OCI-M2 (cell line): ENCODE results near the gene BLMH.

Experiments used
- DNase-seq: peaks from one replicate; lab custom pipeline; 2025; ENCODE audit not compliant: unreplicated experiment; lab: John Stamatoyannopoulos, UW

Gene BLMH

GRCh38 chr17:30251931-30252330 lies 39.8 kb downstream of the BLMH start:
- no peak for DNase-seq

GRCh38 chr17:30249460-30249859 lies 42.3 kb downstream of the BLMH start:
- no peak for DNase-seq

DNA sequence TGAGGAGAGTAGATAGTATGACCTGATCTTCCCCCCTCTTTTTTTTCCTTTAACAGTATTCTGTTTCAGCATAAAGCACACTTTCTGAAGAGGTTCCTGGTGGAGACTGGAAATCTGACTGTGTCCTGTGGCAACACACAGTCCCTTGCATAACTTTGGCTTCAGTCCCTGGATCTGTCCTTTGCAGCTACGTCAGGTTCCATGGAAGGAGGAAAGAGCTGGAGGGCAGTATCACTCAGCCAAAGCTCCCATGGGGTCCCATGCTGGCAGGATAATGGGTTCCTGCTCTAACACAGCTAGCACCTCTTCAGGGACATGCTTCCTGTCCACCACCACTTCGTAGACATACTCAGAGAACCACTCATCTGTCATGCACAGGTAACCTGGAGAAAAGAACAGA lies 43.0 kb downstream of the BLMH start:
- no peak for DNase-seq

GRCh38 chr17:30246460-30246859 lies 45.3 kb downstream of the BLMH start:
- DNase-seq = no peak

DNA sequence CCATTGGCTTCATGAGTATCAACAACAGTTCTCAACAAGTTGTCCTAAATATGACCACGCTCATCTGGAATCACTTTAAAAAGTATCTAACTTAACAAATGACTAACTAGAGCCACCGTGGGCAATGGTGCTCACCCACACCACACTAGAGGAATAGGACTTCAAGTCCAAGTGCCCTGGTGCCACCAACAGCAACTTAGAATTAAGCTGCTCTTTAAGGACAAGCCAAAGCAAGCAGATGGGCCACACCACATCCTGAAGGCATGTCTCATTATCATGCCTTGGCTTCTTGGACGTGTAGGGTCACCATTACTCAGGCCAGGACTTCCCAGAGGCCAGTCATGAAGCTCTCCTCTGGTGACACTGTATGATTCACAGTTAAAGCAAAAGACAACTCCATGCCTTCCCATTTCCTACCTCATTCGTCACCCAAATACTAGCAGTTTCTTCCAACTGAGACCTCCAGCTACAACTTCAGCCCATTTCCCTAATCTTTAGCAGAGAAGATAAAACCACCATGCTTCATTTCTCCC lies 46.8 kb downstream of the BLMH start:
- no peak for DNase-seq

- DNase-seq = no peak
Observed at GRCh38 chr17:30243568-30243967, 48.2 kb downstream of the BLMH start.

DNA sequence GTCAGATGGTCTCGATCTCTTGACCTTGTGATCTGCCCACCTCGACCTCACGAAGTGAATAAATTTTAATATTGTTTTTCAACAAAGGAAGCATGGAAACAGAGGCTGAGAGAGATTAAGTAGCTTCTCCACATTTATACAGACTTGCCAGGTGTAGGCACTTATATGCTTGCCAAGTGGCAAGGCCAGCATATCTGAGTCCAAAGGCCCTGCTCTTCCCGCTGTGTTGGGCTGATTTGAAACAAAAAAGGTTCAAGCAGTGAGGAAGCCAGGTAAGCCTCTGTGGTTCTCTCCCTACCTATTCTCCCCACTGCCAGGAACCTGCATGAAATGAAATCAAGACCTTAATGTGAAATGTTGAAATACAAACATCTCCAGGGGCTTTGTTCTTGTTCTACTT lies 48.7 kb downstream of the BLMH start:
- DNase-seq = no peak

GRCh38 chr17:30241051-30241450 lies 50.7 kb downstream of the BLMH start:
- DNase-seq = no peak

DNA sequence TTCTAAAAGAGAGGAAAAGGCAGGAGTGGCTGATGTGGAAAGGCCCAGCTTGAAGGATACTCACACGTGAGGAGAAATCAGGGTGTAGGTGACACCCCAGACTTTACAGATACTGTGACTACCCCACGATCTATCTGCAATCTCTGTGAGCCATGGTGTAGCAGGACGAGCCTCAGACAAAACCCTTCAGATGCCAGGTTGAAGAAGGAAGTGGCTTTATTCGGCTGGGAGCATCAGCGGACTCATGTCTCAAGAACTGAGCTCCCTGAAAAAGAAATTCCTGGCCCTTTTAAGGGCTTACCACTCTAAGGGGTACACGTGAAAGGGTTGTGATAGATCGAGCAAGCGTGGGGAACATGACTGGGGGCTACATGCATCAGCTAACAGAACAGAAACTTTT lies 51.6 kb downstream of the BLMH start:
- no peak for DNase-seq

DNA sequence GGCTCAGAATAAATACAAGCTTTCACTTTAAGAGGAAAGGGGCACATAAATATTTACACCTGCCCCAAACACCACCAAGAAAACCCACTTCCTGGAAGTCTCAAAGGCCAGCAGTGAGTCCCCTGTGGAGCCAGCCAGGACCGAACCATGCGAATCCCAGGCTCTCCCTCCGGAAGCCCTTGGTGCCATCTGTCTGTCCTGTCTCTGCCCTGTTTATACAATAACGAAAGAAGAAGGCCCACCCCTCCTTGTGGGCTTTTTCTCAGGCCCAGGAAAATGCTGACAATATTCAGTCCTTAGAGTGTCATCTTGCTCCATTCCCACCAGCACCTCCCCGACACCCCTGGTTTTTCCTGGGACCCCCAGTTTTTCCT lies 52.7 kb downstream of the BLMH start:
- DNase-seq = no peak

DNA sequence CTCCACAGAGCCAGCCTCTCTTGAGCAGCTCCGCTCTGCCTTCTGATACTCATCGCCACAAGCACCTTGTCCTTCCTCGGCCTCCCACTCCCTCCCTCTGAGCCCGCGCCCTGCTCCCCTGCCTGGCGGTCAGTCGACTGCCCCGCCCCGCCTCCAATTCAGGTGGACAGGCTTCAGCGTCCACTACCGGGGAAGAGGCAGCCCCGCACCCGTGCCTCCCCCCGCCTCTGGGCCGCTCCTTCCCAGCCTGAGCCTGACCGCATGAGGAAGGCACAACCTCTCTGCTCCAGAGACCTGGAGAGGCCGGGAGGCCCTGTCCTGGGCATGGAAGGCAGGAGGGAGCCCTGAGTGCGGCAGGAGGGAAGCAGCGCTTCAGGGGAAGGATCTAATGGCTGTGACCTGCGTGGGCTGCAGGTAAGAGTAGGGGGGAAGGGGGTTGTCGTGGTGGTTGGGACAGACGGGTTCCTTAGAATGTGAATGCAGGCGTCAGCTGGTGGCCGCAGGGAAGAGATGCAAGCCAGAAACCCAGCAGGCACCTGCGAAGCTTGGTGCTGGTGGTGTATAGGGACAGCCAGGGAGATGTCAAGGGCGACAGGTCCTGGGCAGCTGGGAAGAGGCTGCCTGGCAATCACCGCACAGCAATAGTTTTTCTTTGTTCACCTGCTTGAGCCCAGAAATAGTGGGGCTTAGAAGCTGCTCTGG lies 53.2 kb downstream of the BLMH start:
- DNase-seq = no peak

DNA sequence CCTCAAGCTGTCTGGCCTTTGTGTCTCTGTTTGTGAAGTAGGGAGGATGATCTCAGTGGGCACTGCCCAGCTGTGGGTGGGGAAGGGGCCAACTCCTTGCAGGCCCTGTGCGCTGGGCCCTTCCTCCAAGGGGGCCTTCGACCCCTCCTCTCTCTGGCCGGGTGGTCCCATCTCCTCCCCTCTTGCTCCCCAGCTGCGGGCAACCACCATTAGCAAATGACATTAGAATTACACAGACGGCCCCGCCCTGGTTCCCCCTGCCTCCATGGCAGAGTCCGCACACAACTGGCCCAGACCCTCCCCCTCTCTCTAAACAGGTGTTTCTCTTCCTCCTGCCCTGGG lies 53.8 kb downstream of the BLMH start:
- DNase-seq = no peak

GRCh38 chr17:30237296-30238002 lies 54.3 kb downstream of the BLMH start:
- no peak for DNase-seq

- DNase-seq = no peak
Observed at GRCh38 chr17:30236766-30237165, 55.0 kb downstream of the BLMH start.

DNA sequence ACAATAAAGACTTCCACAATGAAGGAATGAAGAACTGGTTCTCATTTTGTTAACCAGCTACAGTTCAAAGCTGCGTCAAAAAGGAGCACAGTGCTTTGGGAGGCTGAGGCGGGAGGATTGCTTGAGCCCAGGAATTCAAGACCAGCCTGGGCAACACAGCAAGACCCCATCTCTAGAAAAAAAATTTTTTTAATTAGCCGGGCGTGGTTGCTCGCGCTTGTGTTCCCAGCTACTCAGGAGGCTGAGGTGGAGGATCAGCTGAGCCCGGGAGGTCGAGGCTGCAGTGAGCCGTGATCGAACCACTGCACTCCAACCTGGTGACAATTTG lies 55.5 kb downstream of the BLMH start:
- no peak for DNase-seq

DNA sequence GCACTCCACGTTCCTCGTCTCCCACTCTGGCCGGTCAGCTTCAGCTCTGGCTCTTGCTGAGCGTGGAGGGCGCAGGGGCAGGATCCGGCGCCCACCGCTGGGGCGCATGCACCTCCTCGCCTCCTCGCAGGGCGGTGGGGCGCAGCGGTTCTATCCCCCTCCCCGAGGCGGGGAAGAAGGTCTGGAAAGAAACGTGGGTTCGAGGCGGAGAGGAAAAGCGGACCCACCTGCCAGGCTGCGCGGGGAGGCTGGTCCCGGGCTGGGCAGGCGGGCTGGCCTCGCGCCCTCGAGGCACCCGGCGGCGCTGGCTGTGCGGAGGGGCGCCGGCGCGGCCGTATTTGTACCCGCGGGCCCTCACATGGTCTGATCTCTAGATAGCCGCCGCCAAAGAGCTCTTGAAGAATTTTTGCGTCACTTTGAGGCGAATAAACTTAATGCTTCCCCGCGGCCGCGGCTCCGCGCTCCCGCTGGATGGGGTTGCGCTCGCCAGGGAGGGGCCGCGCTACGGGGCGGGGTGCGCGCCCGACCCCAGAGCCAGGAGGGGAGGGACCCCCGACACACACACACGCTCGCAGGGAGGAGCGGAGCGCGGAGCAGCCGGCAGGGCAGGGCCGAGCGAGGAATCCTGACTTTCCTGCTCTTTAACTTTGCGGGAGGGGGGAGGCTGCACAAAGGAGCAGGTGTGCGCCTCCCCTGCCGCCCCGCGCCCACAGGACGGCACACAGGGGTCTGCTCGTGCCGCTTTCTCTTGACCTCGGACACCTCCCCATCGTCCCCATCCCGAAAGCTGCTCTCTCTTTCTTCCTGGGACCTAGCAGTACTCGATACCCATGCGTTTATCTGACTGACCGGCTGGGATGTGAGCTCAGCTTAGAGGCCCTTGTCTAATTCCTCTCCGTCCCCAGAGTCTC lies 56.1 kb downstream of the BLMH start, which contains the start of gene SLC6A4:
SLC6A4 (minus strand) TSS at position 312 of the 911 bp plus-strand sequence. CDS start 13,739 bp downstream, outside the sequence.
- DNase-seq = no peak

DNA sequence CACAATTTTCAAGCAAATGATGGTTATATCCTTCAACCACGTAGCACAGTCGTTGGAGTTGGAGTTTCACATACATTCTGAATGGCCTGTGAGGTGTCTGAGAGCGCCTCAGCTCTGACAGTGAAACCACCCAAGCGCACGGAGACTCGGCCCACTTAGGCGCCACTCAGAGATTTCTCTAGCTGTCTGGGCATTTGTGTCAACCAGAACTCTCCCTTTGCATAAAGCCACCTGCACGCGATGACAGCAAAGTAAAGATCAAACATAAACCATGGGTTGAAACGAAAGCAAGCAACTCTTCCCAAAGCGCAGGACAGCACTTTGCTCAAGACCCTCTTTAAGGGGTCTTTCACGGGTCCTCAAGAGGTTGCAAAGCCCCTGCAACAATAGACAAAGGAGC lies 56.8 kb downstream of the BLMH start:
- DNase-seq = no peak

DNA sequence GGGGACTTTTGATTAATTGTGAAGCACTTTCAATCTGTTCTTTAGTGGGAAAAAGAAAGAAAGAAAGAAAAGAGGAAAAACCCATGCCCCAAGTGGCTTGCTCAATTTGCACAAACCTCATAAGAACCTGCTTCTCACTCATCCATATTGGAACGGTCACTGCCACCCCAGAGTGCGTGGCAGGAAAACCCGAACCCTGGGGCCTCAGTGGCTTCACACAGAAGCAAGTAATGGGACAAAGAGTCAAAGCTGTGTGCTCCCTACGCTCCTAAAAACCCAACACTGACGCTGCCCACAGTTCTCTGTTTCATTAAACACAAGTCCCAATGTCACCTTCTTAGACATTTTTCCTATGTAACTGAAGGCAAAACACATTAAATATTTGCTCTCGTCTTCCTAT lies 57.4 kb downstream of the BLMH start:
- DNase-seq = no peak

GRCh38 chr17:30232824-30233427 lies 58.8 kb downstream of the BLMH start:
- DNase-seq = no peak

DNA sequence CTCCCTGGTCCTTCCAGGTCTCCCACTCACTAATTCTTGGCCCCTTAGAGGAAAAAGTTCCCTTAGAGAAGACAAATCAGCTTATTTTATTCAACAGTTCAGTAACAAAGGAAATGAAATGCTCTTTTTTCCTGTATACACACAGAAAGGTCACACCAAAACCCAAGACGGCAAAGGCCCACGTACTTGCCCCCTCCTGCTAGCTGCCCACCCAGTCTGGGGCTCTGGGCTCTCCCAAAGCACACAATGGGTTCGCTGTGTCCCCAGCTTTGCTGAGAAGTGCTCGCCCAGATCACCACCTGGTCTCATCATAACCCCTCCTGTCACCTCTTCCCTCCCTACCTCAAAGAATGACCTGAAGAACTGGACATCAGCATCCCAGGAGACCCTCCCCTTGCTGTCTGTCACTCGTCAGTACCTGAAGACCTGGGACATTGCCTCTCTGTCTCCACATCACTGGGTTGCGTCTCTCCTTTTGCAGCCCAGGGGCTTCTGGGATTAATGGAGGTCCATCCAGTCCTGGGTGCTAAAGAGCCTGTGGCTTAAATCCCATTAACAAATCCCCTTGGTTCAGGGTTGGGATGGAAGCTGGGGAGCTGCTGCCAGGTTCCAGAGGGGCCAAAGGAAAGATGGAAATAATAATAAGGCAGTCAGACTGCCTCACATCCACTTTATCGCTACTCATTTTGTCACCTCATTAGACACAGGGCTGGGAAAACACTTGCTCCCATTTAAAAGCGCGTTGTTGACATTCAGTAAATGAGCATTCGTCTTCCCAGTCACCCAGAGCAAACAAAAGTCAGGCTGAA lies 59.5 kb downstream of the BLMH start:
- no peak for DNase-seq
